ENCODE results near the gene UCP3. TPM values are rescaled to one million over a fixed set of nuclear protein-coding genes. Genes with fewer than 3 reads are reported as not detected.

UCP3 gene
- polyA plus RNA-seq, 1 donor (not counting 4 experiments of a cell fraction or from before 2014, with no cell fraction given), result 0.52 TPM

DNA sequence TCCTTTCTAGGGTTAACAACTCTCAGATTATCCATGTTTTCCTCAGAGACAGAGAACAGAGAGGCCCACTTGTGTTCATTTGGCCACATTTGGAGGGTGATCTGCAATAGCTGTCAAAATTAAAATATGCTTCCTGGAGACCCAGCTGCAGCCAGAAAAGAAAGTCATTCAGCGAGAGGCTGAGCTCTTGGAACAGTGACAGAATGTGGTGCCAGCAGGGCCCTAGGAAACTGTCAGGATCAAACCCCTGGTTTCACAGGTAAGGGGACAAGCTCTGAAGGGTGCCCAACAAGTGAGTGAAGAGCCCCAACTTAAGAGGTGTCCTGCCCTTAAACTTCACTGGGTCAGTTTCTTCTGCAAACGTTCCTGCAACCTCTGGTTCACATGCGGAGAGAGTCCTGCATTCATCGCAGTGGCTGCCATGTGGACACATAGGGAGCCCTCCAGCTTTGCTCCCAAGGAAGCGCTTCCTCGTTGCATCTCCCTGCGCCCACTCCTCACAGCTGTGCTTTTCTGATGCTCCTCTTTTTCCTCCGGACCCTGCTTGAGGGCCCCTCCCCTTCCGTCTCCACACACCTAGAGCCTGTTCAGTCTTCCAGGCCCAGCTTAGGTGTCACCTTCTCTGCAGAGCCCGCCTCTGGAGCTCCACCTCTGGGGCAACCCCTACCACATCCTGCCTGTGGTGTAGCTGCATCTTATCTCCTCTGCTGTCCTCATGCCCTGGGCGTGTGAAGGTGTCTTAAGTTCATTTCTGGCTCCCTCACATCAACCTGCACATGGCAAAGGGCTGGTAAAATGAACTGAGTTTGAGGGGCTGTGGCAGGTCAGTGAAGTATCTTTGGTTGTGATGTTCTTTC, 3.9 kb downstream of the UCP3 start:
- H3K9me1 ChIP-seq (ENCODE audit: control insufficient read depth, extremely low read depth, insufficient read depth, low read length), result no peaks in the 10 kb centered on the region
- no peak overlapping the region for H3K27ac ChIP-seq (ENCODE audit: control insufficient read depth, insufficient read depth, low read length)

DNA sequence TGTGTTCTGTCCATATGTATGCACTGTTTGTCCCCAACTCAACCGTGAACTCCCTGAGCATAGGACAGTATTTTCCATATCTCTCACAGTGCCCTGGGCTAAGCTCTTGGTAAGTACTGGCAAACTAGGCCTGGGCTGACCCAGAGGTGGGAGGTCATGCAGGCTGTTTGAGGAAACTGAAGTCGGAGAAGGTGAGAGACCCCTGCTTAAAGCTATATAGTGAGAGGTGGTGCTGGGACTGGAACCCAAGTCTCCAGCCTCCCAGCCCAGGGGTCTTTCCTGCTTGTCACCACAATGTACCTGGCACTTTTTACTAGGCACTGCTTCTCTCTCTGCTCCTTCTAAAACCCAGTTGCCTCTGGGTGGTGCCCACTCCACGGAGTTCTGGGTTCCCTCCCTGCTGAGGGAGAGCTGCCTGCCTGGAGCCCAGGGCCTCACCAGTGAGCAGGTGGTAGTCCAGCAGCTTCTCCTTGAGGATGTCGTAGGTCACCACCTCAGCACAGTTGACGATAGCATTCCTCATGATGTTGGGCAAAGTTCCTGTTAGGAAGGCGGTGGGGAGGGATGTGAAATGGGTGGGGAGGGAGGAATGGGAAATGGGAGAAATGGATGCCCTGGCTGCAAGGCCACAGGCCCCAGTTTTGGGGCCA, 4.7 kb downstream of the UCP3 start:
- Histone ChIP-seq H3K9me3 (ENCODE audit: control insufficient read depth, low read depth, low read length) (no peaks in the 10 kb centered on the region), H3K4me2 (ENCODE audit: control insufficient read depth, extremely low read depth, insufficient read depth, low read depth, low read length) (no peak overlapping the region), H4K20me1 (ENCODE audit: control insufficient read depth, extremely low read depth, insufficient read depth, low read length) (no peaks in the 10 kb centered on the region), H3K4me3 (ENCODE audit: control insufficient read depth in 2 of 3, extremely low read depth in 1 of 3, insufficient read depth in 2 of 3, low read depth in 1 of 3, low read length in 3 of 3) (no peak overlapping the region), H3K79me2 (ENCODE audit: control insufficient read depth, insufficient read depth, low read length) (no peaks in the 10 kb centered on the region), H2AFZ (ENCODE audit: control insufficient read depth, low read length) (no peak overlapping the region), H3K9me1 (ENCODE audit: control insufficient read depth, extremely low read depth, insufficient read depth, low read length) (no peaks in the 10 kb centered on the region), H3K9ac (ENCODE audit: control insufficient read depth, extremely low read depth, insufficient read depth, low read length) (no peak overlapping the region), H3K27ac (ENCODE audit: control insufficient read depth, insufficient read depth, low read length) (no peak overlapping the region), H3K4me1 (ENCODE audit: control insufficient read depth, extremely low read depth, insufficient read depth, low read length) (no peaks in the 10 kb centered on the region), H3K36me3 (ENCODE audit: control insufficient read depth in 2 of 2, extremely low read depth in 1 of 2, insufficient read depth in 2 of 2, low read length in 2 of 2) (peaks cover 0 to 4% of the 10 kb centered on the region in 2 experiments), H3K27me3 (ENCODE audit: control insufficient read depth, extremely low read depth, insufficient read depth, low read length) (no peaks in the 10 kb centered on the region)
- no peak for FAIRE-seq
- dilution Hi-C loops (cut with MboI; ENCODE audit: extremely low pct_ligation_motif_present, low sequenced_read_pairs), result no loop called here
- DNase-seq (ENCODE audit: low read depth, low spot score), result no peak
- TF ChIP-seq, protein P1, sequence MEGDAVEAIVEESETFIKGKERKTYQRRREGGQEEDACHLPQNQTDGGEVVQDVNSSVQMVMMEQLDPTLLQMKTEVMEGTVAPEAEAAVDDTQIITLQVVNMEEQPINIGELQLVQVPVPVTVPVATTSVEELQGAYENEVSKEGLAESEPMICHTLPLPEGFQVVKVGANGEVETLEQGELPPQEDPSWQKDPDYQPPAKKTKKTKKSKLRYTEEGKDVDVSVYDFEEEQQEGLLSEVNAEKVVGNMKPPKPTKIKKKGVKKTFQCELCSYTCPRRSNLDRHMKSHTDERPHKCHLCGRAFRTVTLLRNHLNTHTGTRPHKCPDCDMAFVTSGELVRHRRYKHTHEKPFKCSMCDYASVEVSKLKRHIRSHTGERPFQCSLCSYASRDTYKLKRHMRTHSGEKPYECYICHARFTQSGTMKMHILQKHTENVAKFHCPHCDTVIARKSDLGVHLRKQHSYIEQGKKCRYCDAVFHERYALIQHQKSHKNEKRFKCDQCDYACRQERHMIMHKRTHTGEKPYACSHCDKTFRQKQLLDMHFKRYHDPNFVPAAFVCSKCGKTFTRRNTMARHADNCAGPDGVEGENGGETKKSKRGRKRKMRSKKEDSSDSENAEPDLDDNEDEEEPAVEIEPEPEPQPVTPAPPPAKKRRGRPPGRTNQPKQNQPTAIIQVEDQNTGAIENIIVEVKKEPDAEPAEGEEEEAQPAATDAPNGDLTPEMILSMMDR (optimal IDR thresholded peaks at IDR 0.05 in 1 of 3, IDR thresholded peaks at IDR 0.05 in 1 of 3, conservative IDR thresholded peaks at IDR 0.05 in 1 of 3; ENCODE audit: extremely low read depth in 1 of 3, insufficient read depth in 2 of 3, low read length in 3 of 3), result no peak
- TF ChIP-seq EZH2 (IDR thresholded peaks at IDR 0.05; ENCODE audit: low read length), result no peak

More for the DNA sequence above, 3.9 kb downstream of the UCP3 start:
- H3K4me3 ChIP-seq (ENCODE audit: control insufficient read depth in 2 of 3, extremely low read depth in 1 of 3, insufficient read depth in 2 of 3, low read depth in 1 of 3, low read length in 3 of 3), result no peak overlapping the region
- H2AFZ ChIP-seq (ENCODE audit: control insufficient read depth, low read length), result no peak overlapping the region
- no peaks in the 10 kb centered on the region for H3K4me1 ChIP-seq (ENCODE audit: control insufficient read depth, extremely low read depth, insufficient read depth, low read length)
- peaks cover 0 to 4% of the 10 kb centered on the region in 2 experiments for H3K36me3 ChIP-seq (ENCODE audit: control insufficient read depth in 2 of 2, extremely low read depth in 1 of 2, insufficient read depth in 2 of 2, low read length in 2 of 2)
- H3K9me3 ChIP-seq (ENCODE audit: control insufficient read depth, low read depth, low read length), result no peaks in the 10 kb centered on the region
- H3K79me2 ChIP-seq (ENCODE audit: control insufficient read depth, insufficient read depth, low read length), result no peaks in the 10 kb centered on the region
- no peak for DNase-seq (ENCODE audit: low read depth, low spot score)
- no peak for FAIRE-seq
- no peak overlapping the region for H3K4me2 ChIP-seq (ENCODE audit: control insufficient read depth, extremely low read depth, insufficient read depth, low read depth, low read length)
- TF ChIP-seq, protein P1 (optimal IDR thresholded peaks at IDR 0.05 in 1 of 3, IDR thresholded peaks at IDR 0.05 in 1 of 3, conservative IDR thresholded peaks at IDR 0.05 in 1 of 3; ENCODE audit: extremely low read depth in 1 of 3, insufficient read depth in 2 of 3, low read length in 3 of 3), result no peak
- TF ChIP-seq EZH2 (IDR thresholded peaks at IDR 0.05; ENCODE audit: low read length), result no peak
- no peak overlapping the region for H3K9ac ChIP-seq (ENCODE audit: control insufficient read depth, extremely low read depth, insufficient read depth, low read length)
- no peaks in the 10 kb centered on the region for H3K27me3 ChIP-seq (ENCODE audit: control insufficient read depth, extremely low read depth, insufficient read depth, low read length)
- dilution Hi-C loops (cut with MboI; ENCODE audit: extremely low pct_ligation_motif_present, low sequenced_read_pairs), result no loop called here
- H4K20me1 ChIP-seq (ENCODE audit: control insufficient read depth, extremely low read depth, insufficient read depth, low read length), result no peaks in the 10 kb centered on the region

Data from keratinocyte (primary cell).